ENCODE data around the gene RELN. TPM values are rescaled to one million over a fixed set of nuclear protein-coding genes. Genes with fewer than 3 reads are reported as not detected.

RELN gene
- total RNA-seq, 1 experiment from 2014 or later, result 8.0 TPM

DNA sequence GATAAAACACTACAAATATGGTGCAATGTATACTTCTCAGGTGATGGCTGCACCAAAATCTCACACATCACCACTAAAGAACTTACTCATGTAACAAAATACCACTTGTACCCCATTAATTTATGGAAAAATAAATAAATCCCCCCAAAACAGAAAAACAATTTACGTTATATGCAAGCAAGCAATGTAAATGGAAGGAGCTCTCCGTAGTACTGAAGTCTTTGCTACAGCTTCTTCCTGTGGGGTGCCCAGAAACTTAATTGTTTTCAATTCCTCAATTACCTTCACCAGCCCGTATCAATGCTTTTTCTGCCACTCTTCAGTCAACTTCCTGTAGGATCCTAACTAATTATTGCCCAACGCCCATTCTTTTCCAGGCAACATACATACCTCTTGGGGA lies 138.1 kb downstream of the RELN start:
- CTCF ChIA-PET, result no interaction called here
- H3K9me3 ChIP-seq (ENCODE audit: low read length), result no peaks in the 10 kb centered on the region
- POLR2A ChIA-PET (ENCODE audit: unreplicated experiment), result no interaction called here
- H3K4me1 ChIP-seq (ENCODE audit: insufficient read depth, low read length), result peaks cover 4% of the 10 kb centered on the region; the same call in 1 of the 2 replicates
- H3K9ac ChIP-seq (ENCODE audit: low read length), result no peak overlapping the region
- no TSS peak for BruUV-seq (replicated peaks)
- H3K4me2 ChIP-seq (ENCODE audit: low read length), result no peak overlapping the region
- intact Hi-C loops (cut with micrococcal nuclease), result no loop called here
- no peaks in the 10 kb centered on the region for H3K27me3 ChIP-seq (ENCODE audit: low read length)
- no peak overlapping the region for H3K27ac ChIP-seq (ENCODE audit: low read length)
- no peak overlapping the region for H2AFZ ChIP-seq (ENCODE audit: low read length)
- no peaks in the 10 kb centered on the region for H3K36me3 ChIP-seq (ENCODE audit: low read depth, low read length)
- no peaks in the 10 kb centered on the region for H4K20me1 ChIP-seq (ENCODE audit: low read length)
- no peaks in the 10 kb centered on the region for H3K79me2 ChIP-seq (ENCODE audit: low read length)
- H3K9me2 ChIP-seq (replicated peaks; ENCODE audit: low read length), result no peaks in the 10 kb centered on the region
- H3F3A ChIP-seq (ENCODE audit: low read length, unreplicated experiment), result no peaks in the 10 kb centered on the region
- no peak for DNase-seq
- TF ChIP-seq, protein P1, sequence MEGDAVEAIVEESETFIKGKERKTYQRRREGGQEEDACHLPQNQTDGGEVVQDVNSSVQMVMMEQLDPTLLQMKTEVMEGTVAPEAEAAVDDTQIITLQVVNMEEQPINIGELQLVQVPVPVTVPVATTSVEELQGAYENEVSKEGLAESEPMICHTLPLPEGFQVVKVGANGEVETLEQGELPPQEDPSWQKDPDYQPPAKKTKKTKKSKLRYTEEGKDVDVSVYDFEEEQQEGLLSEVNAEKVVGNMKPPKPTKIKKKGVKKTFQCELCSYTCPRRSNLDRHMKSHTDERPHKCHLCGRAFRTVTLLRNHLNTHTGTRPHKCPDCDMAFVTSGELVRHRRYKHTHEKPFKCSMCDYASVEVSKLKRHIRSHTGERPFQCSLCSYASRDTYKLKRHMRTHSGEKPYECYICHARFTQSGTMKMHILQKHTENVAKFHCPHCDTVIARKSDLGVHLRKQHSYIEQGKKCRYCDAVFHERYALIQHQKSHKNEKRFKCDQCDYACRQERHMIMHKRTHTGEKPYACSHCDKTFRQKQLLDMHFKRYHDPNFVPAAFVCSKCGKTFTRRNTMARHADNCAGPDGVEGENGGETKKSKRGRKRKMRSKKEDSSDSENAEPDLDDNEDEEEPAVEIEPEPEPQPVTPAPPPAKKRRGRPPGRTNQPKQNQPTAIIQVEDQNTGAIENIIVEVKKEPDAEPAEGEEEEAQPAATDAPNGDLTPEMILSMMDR (conservative IDR thresholded peaks at IDR 0.05; ENCODE audit: low read depth, low read length), result no peak
- TF ChIP-seq EZH2 (IDR thresholded peaks at IDR 0.05; ENCODE audit: low read length, unreplicated experiment) (no peak), EZH2phosphoT487 (IDR thresholded peaks at IDR 0.05; ENCODE audit: borderline replicate concordance, low read length) (no peak)
- no peak overlapping the region for H3K4me3 ChIP-seq (ENCODE audit: low read length)
- ATAC-seq, result no peak

DNA sequence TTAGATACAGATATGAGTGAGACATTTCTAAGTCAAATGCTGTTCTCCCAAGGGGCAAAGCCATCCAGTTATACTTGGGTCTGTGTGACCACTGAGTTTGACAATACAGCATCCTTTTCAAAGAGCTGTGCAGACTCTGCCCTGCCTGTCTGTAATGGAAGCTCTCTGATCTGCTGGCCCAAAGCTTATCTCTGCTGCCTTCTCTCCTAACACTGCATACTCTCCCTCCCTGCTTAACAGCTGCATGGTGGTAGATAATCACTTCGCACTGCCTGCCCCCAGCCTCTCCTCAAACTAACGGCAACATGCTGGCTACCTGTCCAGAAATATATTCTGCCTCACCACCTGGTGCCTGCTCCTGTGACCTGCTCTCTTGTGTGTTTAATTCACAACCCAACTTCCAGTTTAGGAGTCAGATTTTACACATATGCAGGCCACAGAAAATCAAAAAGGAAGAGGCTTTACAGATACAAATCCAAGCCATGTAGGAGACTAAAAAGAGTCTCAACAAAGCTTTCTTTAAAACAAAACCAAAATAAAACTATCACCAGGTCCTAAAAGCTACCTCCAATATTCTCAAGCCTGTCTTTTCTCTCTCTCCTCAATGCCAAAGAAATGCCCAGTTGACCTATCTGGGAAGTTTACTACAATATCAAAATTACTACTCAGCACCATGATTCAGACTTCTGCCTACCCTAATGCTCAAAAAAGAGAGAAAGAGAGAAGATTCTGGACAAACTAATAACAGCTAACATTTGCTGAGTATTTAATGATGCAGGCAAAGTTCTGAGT lies 145.6 kb downstream of the RELN start:
- H3K9me3 ChIP-seq (ENCODE audit: low read length), result no peaks in the 10 kb centered on the region
- no peak for TF ChIP-seq EZH2phosphoT487 (IDR thresholded peaks at IDR 0.05; ENCODE audit: borderline replicate concordance, low read length)
- no peak for TF ChIP-seq EZH2 (IDR thresholded peaks at IDR 0.05; ENCODE audit: low read length, unreplicated experiment)
- TF ChIP-seq, protein P1 (conservative IDR thresholded peaks at IDR 0.05; ENCODE audit: low read depth, low read length), result no peak

DNA sequence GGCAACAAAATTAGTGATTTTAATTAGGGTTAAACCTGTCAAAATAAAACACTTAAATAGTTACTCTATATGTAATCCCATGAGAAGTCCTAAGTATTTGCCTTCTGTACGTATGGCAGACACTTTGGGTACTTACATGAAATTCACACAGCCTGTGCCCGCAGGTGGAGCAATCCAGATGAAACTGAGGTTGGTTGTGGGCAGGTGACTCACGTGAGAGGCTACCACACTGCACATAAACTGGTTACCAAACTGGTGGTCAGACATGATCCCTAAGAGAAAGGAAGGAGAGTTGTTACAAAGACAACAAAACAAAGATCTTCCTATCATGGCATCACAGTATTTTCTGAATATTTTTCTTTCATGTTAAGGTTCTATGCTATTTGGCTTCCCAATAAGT lies 156.1 kb downstream of the RELN start:
- no TSS peak for BruUV-seq (replicated peaks)
- H3K9me2 ChIP-seq (replicated peaks; ENCODE audit: low read length), result no peaks in the 10 kb centered on the region
- no peaks in the 10 kb centered on the region for H3K36me3 ChIP-seq (ENCODE audit: low read depth, low read length)
- H3K9ac ChIP-seq (ENCODE audit: low read length), result no peak overlapping the region
- DNase-seq, result no peak
- no peak overlapping the region for H2AFZ ChIP-seq (ENCODE audit: low read length)
- no peaks in the 10 kb centered on the region for H3F3A ChIP-seq (ENCODE audit: low read length, unreplicated experiment)
- CTCF ChIA-PET, result no interaction called here
- intact Hi-C loops (cut with micrococcal nuclease), result no loop called here
- H3K9me3 ChIP-seq (ENCODE audit: low read length), result no peaks in the 10 kb centered on the region
- ATAC-seq, result no peak
- no peak overlapping the region for H3K27ac ChIP-seq (ENCODE audit: low read length)
- TF ChIP-seq, protein P1 (conservative IDR thresholded peaks at IDR 0.05; ENCODE audit: low read depth, low read length), result no peak
- TF ChIP-seq EZH2phosphoT487 (IDR thresholded peaks at IDR 0.05; ENCODE audit: borderline replicate concordance, low read length) (no peak), EZH2 (IDR thresholded peaks at IDR 0.05; ENCODE audit: low read length, unreplicated experiment) (no peak)
- no peak overlapping the region for H3K4me2 ChIP-seq (ENCODE audit: low read length)
- no peaks in the 10 kb centered on the region for H3K4me1 ChIP-seq (ENCODE audit: insufficient read depth, low read length)
- no peaks in the 10 kb centered on the region for H4K20me1 ChIP-seq (ENCODE audit: low read length)
- H3K79me2 ChIP-seq (ENCODE audit: low read length), result no peaks in the 10 kb centered on the region
- H3K27me3 ChIP-seq (ENCODE audit: low read length), result peaks cover 15% of the 10 kb centered on the region; the same call in 1 of the 2 replicates
- no peak overlapping the region for H3K4me3 ChIP-seq (ENCODE audit: low read length)
- POLR2A ChIA-PET (ENCODE audit: unreplicated experiment), result no interaction called here

More for the DNA sequence above, 145.6 kb downstream of the RELN start:
- POLR2A ChIA-PET (ENCODE audit: unreplicated experiment), result no interaction called here
- H2AFZ ChIP-seq (ENCODE audit: low read length), result no peak overlapping the region
- no peak overlapping the region for H3K4me2 ChIP-seq (ENCODE audit: low read length)
- H3K27me3 ChIP-seq (ENCODE audit: low read length), result no peaks in the 10 kb centered on the region
- H3K9ac ChIP-seq (ENCODE audit: low read length), result no peak overlapping the region
- H3K4me1 ChIP-seq (ENCODE audit: insufficient read depth, low read length), result no peaks in the 10 kb centered on the region
- CTCF ChIA-PET, result no interaction called here
- no peaks in the 10 kb centered on the region for H3K9me2 ChIP-seq (replicated peaks; ENCODE audit: low read length)
- DNase-seq (no peak), ATAC-seq (no peak)
- intact Hi-C loops (cut with micrococcal nuclease), result no loop called here
- no peaks in the 10 kb centered on the region for H3K36me3 ChIP-seq (ENCODE audit: low read depth, low read length)
- no peaks in the 10 kb centered on the region for H3K79me2 ChIP-seq (ENCODE audit: low read length)
- no peak overlapping the region for H3K4me3 ChIP-seq (ENCODE audit: low read length)
- no peaks in the 10 kb centered on the region for H3F3A ChIP-seq (ENCODE audit: low read length, unreplicated experiment)
- no TSS peak for BruUV-seq (replicated peaks)
- H3K27ac ChIP-seq (ENCODE audit: low read length), result no peak overlapping the region
- H4K20me1 ChIP-seq (ENCODE audit: low read length), result no peaks in the 10 kb centered on the region
